Measurements from ENCODE around the gene MICOS13. TPM values are rescaled to one million over a fixed set of nuclear protein-coding genes. Genes with fewer than 3 reads are reported as not detected.
"Not testable (repeated sequence)": the region's sequence is repeated elsewhere in the genome, so short reads cannot be mapped to it uniquely, and the experiment has no call there.

MICOS13 gene
- total and polyA plus RNA-seq, 8 donors, result 26.7 to 63.3 (median 40.3) TPM

GRCh38 chr19:5706876-5707573, 26.7 kb upstream of the MICOS13 start:
- Histone ChIP-seq H3K4me3 (no peak overlapping the region), H3K9me3 (no peaks in the 10 kb centered on the region), H3K27me3 (no peaks in the 10 kb centered on the region), H3K36me3 (peaks cover 0 to 91% of the 10 kb centered on the region in 2 donors), H3K27ac (no peak overlapping the region), H3K4me1 (no peaks in the 10 kb centered on the region)
- no peak for TF ChIP-seq CTCF (IDR thresholded peaks at IDR 0.05)
- DNase-seq (peak in 1 of 4 donors; percentile 54), ATAC-seq (no peak)
- intact Hi-C loops (cut with DNase I), result no loop called here

- Histone ChIP-seq H3K27ac (no peak overlapping the region), H3K9me3 (no peaks in the 10 kb centered on the region), H3K4me1 (no peaks in the 10 kb centered on the region), H3K36me3 (peaks cover 0 to 86% of the 10 kb centered on the region in 2 donors), H3K4me3 (no peak overlapping the region), H3K27me3 (no peaks in the 10 kb centered on the region)
- no peak for TF ChIP-seq CTCF (IDR thresholded peaks at IDR 0.05)
- peak in 1 of 4 donors; percentile 76 for DNase-seq
- intact Hi-C loops (cut with DNase I), result no loop called here
- no peak for ATAC-seq
Observed at GRCh38 chr19:5705552-5705951, 25.2 kb upstream of the MICOS13 start.

GRCh38 chr19:5703819-5704818, 23.8 kb upstream of the MICOS13 start:
- DNase-seq (peak in 1 of 4 donors; percentile 71), ATAC-seq (no peak)
- H3K27ac ChIP-seq, result no peak overlapping the region
- H3K4me1 ChIP-seq, result no peaks in the 10 kb centered on the region
- H3K4me3 ChIP-seq, result no peak overlapping the region
- no peaks in the 10 kb centered on the region for H3K27me3 ChIP-seq
- intact Hi-C loops (cut with DNase I), result no loop called here
- no peaks in the 10 kb centered on the region for H3K9me3 ChIP-seq
- TF ChIP-seq CTCF (IDR thresholded peaks at IDR 0.05), result no peak
- peaks cover 0 to 86% of the 10 kb centered on the region in 2 donors for H3K36me3 ChIP-seq

GRCh38 chr19:5702053-5702410, 21.7 kb upstream of the MICOS13 start:
- intact Hi-C loops (cut with DNase I); DNase-seq; H3K27ac ChIP-seq; H3K9me3 ChIP-seq; H3K4me1 ChIP-seq; ATAC-seq; H3K27me3 ChIP-seq; H3K4me3 ChIP-seq: not testable (repeated sequence)
- peaks cover 0 to 83% of the 10 kb centered on the region in 2 donors for H3K36me3 ChIP-seq

GRCh38 chr19:5700455-5701092, 20.3 kb upstream of the MICOS13 start:
- no peak overlapping the region for H3K4me3 ChIP-seq
- no peaks in the 10 kb centered on the region for H3K27me3 ChIP-seq
- intact Hi-C loops (cut with DNase I), result no loop called here
- ATAC-seq, result no peak
- H3K4me1 ChIP-seq, result no peaks in the 10 kb centered on the region
- no peak for DNase-seq
- no peaks in the 10 kb centered on the region for H3K9me3 ChIP-seq
- no peak for TF ChIP-seq CTCF (IDR thresholded peaks at IDR 0.05)
- no peak overlapping the region for H3K27ac ChIP-seq
- H3K36me3 ChIP-seq, result peaks cover 0 to 83% of the 10 kb centered on the region in 2 donors
